Measurements from ENCODE around the gene TMEM198.

DNA sequence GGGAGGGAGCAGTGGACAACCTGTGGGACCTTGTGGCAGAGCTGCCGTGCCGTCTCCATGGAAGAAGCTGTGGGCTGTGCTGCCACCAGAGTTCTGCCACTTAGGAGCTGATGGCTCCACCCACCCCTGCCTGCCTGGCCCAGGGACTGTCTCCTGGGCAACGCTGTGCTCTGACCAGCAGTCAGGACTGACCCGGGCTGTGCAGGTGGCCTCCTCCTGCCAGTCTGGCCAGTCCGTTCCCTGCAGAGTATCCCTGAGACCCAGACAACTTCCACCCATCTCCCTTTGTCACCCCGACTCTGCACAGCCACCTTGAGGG is 16.8 kb upstream of the TMEM198 start:
- TF ChIP-seq POLR2A (IDR thresholded peaks at IDR 0.05; ENCODE audit: low read depth, low read length) (no peak), POLR2AphosphoS5 (IDR thresholded peaks at IDR 0.05; ENCODE audit: low read depth, low read length) (no peak), POU2F2 (IDR thresholded peaks at IDR 0.05; ENCODE audit: low read depth, low read length) (no peak)

All from GM12891 (cell line).